Activated CD8-positive, alpha-beta memory T cell treated with anti-CD3 and anti-CD28 coated beads for 1 hour (primary cell): ENCODE data around the gene KRT34.
"Not testable (repeated sequence)": the region's sequence is repeated elsewhere in the genome, so short reads cannot be mapped to it uniquely, and the experiment has no call there.

Experiments
- DNase-seq, 2 donors: peaks; one replicate each; pipeline ENCODE4 v3.0.0-alpha.2; 2020; ENCODE audit warnings: low read depth in 1 of 2; ENCODE audit errors: extremely low read depth in 1 of 2

The KRT34 gene

DNA sequence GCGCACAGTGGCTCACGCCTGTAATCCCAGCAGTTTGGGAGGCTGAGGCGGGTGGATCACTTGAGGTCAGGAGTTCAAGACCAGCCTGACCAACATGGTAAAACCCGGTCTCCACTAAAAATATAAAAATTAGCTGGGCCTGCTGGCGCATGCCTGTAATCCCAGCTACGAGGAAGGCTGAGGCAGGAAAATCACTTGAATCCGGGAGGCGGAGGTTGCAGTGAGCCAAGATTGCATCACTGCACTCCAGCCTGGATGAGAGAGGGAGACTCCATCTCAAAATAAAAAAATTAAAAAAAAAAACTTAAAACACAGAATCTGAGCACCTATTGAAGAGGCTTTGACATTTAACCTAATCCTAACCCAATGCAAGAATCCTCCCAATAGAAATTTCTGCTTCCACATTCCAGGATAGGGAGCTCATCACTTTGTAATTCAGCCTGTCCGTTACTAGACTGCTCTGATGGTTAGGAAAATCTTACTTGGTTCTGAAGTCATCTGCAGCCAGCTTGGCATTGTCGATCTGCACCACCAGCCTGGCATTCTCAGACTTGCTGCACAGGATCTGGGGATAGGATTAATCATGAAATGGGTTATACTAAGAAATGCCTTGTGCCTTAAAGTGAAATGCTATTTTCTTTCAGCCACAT, 14.6 kb downstream of the KRT34 start:
- no peak for DNase-seq

DNA sequence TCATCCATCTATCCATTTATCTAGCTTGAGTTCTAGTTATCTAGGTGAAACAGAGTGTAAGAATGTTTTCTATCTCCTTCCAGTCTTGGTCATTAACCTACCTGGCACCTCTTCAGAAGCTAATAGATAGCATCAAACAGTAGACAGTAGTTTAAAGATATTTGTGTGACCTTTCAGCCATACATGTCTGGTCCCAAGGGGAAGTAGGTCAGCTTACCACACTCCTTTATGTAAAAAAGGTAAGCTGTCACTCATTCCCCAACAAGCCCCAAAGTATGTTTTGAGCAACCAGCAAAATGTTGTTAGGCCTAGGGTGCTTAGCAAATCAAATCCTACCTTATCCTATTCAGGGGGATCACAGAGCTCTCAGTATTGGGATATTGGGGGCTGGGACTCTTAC, 16.0 kb downstream of the KRT34 start:
- DNase-seq: no peak

DNA sequence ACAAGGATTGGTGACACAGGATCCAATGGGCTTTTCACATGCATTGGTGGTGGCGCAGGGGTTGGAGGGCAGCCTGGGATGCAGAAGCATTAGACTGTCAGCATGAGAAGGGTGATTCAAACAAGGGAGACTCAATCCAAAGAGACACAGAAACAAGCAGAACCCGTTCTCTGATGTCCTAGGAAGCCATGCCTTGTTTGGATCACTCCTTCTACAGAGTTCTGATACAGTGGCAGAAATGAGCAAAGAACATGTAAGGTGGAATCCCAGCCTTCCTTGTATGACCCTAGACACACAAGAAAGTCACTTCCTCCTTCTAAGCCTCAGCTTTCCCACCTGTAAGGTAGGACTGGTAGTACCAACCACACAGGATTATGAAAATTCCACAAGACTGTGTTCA, 18.2 kb downstream of the KRT34 start:
- no peak for DNase-seq

GRCh38 chr17:41360296-41360995, 21.7 kb downstream of the KRT34 start:
- DNase-seq: no peak

DNA sequence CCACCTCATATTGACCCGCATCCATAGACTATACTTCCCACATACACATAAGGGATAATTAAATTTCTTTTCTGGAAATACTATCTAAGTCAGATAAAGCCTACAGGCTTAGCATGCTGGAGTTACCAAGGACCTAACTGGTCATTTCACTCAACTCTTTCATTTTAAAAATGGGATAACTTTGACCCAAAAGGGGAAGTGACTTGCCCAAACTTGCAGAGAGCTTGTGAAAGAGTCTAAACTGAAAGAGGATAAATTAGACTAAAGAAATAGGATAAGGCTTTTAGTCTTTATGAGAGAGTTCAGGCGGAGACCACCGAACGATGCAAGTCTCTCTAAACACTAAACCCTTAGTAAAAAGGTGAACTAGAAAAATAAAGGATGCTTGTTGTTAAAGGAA, 27.6 kb downstream of the KRT34 start:
- DNase-seq: no peak

DNA sequence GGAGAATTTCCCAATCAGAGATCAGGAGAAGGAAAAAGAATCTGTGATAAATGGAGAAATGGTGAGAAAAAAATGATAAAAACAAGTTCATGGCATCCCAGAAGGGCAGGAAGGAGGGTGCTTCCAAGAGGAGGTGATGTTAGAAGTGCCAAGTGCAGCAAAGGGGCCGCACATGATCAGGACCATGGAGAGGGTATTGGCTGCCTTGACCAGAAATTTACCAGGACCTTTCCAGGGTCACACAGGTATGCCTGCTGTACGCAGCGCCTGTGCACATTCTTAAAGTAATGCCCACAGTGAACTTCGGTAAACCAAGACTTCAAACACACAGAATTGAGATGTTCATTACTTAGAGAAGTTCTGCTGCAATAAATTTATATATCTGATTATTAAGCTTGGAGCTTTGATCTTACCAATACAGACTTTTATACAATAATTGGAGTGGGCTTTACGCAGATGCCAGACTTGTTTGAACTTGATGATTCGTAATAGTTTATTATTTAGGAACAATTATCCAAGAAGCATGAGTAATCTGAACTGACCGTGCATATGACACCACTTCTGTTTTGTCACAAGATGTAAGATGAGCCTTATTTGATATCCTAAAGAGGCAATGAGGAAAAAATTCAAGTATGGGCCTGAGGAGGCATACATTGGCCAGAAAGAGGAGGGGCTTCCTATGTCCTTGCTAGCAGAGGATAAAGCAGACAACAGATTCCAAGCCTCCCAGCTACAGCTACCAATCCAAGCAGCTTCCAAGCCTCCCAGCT, 29.3 kb downstream of the KRT34 start:
- no peak for DNase-seq

- DNase-seq: no peak
Measured at GRCh38 chr17:41351177-41351576, 30.9 kb downstream of the KRT34 start.

DNA sequence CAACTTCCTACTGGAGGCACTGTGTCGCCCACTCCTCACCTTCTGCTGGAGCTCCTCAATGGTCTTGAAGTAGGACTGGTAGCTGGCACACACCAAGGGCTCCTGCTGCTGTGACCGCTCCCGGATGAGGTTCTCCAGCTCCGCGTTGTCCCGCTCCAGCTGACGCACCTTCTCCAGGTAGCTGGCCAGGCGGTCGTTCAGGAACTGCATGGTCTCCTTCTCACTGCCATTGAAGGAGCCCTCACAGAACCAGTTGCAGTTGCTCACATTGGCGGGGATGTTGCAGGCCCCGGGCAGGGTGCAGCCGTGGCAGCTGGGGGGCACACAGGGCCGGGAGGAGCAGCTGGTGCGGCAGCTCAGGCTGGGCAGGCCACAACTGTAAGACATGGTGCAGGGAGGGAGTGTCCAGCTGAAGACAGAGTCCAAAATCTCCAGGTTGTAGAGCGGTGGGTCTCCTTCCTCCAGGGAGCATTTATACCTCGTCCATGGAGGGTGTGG, 31.7 kb downstream of the KRT34 start, which contains the start of gene KRT33A:
Gene KRT33A, minus strand, starts transcription at position 448 of the 498 bp plus-strand sequence. Its CDS starts 61 bp downstream, at position 387.
- not testable (repeated sequence) for DNase-seq

- no peak for DNase-seq
Measured at GRCh38 chr17:41347869-41348760, 34.0 kb downstream of the KRT34 start.

DNA sequence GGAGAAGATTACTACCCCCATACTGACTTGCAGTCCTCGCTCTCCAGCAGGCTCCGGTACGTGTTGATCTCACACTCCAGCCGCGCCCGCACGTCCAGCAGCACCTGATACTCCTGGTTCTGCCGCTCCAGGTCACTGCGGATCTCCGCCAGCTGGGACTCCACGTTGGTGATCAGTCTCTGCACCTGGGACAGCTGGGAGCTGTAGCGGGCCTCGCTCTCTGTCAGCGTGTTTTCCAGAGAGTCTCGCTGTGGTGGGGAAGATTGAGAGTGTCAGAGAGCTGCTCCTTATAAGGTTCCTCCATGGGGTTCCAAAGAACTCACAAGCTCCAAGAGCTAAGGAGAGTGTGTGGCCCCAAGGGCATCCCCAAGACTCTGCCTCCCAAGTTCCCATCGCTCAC, 35.7 kb downstream of the KRT34 start:
- not testable (repeated sequence) for DNase-seq

DNA sequence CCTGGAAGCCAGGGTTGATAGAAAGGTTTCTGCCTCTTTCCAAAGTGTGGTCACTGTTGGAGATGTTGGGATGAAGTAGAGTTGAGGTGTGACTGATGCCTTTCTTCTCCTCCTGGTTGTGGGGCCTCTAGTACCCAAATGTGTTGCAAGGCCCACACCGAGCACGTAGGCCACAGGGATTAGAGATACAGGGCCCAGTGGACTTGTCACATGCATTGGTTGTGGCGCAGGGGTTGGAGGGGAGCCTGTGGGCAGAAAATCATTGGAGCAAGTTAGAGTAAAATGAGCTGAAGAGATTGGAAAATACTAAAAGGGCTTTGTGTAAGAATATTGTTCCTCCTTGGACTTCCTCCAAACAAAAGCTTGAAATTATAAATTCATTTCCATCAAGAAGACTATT, 36.1 kb downstream of the KRT34 start:
- no peak for DNase-seq

GRCh38 chr17:41343029-41343428, 39.1 kb downstream of the KRT34 start:
- DNase-seq: no peak

- peak in 1 of 2 donors; percentile 27 for DNase-seq
Measured at GRCh38 chr17:41340934-41341861, 40.9 kb downstream of the KRT34 start.

DNA sequence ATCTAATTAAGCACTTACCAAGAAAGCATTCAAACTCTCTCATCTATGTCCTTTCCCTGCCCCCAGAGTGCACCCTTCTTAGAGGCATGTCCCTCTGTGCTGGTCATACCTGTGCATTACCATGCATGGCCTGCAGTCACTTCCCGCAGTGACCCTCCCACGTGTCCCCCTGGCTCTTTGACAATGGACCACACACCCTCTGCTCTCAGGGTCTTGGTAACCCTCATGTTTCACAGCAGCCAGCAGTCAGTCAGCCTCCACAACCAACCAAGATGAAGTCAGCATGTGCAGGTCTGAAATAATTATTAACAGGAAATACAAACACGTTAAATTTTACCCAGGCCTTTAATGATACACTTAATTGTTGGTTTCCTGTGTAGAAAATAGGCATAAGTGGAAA, 41.6 kb downstream of the KRT34 start:
- DNase-seq: no peak

DNA sequence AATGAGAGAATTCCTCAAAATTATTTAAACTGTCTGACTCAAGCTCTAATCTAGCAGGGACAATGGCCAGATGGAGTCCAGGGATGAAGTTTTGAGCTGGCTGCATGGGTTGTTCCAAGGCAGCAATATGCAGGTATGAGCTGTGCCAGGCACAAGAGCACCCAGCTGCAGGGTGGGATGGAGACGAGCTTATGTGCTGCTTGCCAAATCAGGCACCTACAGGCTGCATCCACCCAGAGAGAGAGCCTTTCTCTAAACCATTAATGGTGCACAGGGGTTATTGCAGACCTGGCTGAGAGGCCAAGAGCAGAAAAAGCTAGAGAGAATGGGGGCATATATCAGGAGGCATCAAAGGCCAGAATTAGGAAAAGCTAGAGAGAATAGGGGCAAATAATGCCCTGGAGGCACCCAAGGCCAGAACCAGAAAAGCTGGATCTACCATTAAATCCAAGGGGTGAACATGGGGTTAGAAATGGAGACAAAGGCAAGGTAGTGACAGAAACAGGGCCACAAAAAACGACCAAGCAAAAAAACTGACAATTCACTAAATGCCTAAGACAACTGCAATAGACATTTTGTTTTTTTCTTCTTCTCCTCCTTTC, 42.4 kb downstream of the KRT34 start:
- no peak for DNase-seq

GRCh38 chr17:41338961-41339485, 43.1 kb downstream of the KRT34 start:
- DNase-seq: peak in 1 of 2 donors; percentile 14

DNA sequence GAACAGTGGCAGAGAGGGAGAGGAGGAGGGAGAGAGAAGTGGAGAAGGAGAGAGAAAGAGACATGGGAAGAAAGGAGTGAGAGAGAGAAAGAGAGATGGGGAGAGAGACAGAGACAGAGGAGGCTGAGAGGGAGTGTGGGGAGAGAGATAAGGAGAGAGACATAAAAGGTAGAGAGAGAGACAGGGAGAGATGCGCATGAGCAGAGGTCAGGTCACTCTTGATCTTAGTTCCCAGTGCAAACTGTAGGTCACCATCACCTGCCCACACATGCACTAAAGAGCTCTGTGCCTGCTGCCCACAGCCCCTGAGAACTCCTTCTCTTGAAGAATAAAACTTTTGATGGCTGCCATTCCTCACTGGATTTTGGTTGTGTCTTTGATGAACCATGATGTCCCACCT, 46.4 kb downstream of the KRT34 start:
- DNase-seq: no peak

DNA sequence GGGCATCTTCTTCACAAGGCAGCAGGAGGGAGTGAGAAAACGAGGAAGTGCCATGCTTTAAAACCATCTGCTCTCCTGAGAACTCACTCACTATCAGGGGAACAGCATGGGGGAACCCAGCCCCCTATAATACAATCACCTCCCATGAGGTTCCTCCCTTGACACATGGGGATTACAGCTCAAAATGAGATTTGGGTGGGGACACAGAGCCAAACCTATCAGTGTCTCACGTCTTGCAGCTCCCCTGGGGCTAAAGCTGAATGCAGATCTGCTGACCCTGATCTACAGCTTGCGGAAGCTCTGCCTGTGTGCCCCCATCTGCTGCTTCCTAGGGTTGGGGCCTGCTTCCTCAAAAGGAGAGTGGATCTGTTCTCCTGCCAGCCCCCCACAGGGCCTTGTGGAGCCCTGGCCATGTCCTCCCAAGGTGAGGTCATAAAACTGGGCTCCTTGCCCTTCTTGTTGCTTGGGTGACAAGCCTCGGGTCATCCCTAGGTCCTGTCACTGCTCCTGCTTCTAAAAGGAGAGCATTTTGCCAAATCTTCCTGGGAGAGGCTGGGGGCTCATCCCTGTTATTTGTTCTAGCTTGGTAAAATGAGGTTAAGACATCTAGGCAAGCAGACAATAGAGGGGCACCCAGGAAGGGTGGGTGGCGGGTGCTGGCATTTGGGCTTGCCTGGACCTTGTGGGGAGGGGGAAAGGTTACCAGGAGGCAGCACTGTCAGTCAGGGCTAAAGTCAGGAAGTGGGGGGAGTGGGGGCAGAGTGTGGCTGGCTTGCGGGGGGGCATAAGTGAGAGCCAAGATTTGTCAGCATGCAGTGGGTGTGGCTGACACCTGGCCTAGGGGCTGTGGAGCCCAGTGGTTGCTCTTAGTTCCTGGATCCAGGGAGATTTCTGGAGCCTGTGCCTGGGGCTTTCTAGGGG, 47.5 kb downstream of the KRT34 start:
- no peak for DNase-seq
